ENCODE results near the gene UBAP2L.

- no peak for TF ChIP-seq CEBPB (IDR thresholded peaks at IDR 0.05; ENCODE audit: borderline replicate concordance in 1 of 2, low read depth in 2 of 2, low read length in 2 of 2)
- no peak for TF ChIP-seq EZH2 (IDR thresholded peaks at IDR 0.05; ENCODE audit: borderline replicate concordance, control insufficient read depth, low read depth, low read length)
- no peak for TF ChIP-seq SPI1 (IDR thresholded peaks at IDR 0.05; ENCODE audit: borderline replicate concordance, insufficient read depth, low read depth, low read length)
- TF ChIP-seq CTCF (IDR thresholded peaks at IDR 0.05 in 2 of 3, conservative IDR thresholded peaks at IDR 0.05 in 1 of 3; ENCODE audit: control insufficient read depth in 2 of 3, extremely low read depth in 1 of 3, insufficient read depth in 1 of 3, low read depth in 3 of 3, low read length in 3 of 3): no peak
- TF ChIP-seq NRF1 (conservative IDR thresholded peaks at IDR 0.05; ENCODE audit: low read depth, low read length): no peak
- no peak for TF ChIP-seq SREBF1 (IDR thresholded peaks at IDR 0.05; ENCODE audit: low read length)
- no peak for TF ChIP-seq USF2 (IDR thresholded peaks at IDR 0.05; ENCODE audit: borderline replicate concordance, low read depth, low read length)
- no peak for TF ChIP-seq TAF1 (IDR thresholded peaks at IDR 0.05; ENCODE audit: borderline replicate concordance, low read depth, low read length)
- no peak for TF ChIP-seq ATF3 (IDR thresholded peaks at IDR 0.05; ENCODE audit: borderline replicate concordance, extremely low read depth, low read depth, low read length)
- no peak for TF ChIP-seq POLR2A (IDR thresholded peaks at IDR 0.05; ENCODE audit: low read depth, low read length)
Observed at GRCh38 chr1:154222918-154223317, 2.2 kb downstream of the UBAP2L start.
